ENCODE data around the gene SESN1. TPM values are rescaled to one million over a fixed set of nuclear protein-coding genes. Genes with fewer than 3 reads are reported as not detected.
A peak's percentile ranks its signal among the peaks of the same experiment; 100 is the strongest.

The SESN1 gene
- total RNA-seq, 1 experiment from 2014 or later: 4.2 TPM

DNA sequence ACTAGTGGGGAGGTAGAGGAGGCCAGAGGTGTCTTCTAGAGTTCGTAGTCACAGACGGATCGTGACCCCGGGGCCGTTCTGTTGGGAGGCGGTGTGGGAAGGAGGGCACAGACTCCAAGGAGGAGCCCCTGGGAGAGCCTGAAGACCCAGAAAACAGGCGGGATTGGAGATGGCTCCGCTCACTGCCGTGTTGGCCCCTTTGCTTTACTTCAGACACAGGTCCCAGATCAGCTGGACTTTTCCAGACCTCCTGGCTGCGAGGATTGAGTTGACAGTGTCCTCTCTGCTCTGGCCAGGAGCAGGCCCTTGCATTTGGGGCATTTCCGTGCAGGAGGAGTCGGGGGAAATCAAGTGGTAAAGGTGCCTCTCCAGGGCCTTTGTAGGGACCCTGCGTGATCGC lies 133.6 kb downstream of the SESN1 start:
- DNase-seq (ENCODE audit: low read depth): no peak

- DNase-seq (ENCODE audit: low read depth): no peak
These were observed 134.0 kb downstream of the SESN1 start for GRCh38 chr6:108960601-108961000.

- DNase-seq (ENCODE audit: low read depth): no peak
These were observed 134.6 kb downstream of the SESN1 start for GRCh38 chr6:108959972-108960582.

DNA sequence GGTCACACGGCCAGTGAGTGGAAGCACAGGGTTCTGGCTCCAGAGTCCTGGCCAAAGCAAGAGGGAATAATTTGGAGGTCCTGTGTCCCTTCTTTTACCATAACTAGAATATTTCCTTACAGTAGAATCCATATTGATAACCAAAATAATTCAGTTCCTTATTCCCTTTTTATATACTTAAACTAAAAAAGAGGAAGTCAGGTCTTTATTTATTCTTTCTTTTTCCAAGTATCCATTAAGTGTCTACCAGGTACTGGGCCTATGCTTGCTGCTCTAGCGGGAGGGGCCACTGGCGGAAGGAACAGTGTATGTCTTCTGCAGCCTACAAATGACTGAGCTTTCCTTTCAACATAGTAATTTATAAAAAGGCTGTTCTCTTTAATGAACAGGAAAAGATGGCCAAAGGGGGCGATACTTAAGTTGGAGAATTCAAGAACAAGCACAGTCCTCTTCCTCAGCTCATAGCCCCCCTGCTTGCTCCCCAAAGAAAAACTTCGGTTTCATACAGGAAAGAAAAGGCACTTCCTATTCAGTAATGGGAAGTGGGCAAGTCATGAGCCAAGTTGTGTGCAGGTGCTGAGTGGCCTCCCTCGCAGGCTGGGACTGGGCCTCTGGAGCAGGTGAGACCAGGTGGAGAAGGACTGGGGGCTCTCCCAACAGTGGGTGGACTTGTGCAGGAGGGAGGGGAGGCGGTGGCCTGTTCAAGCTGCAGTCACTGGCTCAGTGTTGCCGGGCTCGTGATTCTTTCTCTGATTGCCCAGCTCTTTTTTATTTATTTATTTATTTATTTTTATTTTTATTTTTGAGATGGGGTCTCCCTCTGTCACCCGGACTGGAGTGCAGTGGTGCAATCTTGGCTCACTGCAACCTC lies 135.5 kb downstream of the SESN1 start:
- DNase-seq (ENCODE audit: low read depth): no peak

DNA sequence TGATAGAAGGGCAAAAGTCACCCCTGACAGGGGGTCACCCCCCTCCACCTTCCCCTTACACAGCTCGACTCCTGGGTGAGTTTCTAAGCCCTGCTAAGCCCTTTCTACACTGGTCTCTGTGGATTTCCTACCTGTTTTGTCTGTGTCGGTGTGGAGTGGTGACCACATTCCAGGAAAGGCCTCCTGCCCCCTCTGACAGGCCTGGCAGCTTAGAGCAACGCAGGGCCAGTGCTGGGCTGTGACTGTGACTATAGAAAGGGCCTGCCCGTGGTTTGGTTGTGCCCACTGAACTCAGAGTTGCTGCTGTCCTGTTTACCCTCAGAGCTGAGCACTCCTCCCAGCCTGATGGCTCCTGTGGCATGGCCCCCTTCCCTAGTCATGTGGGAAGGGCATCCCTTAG lies 137.4 kb downstream of the SESN1 start:
- no peak for DNase-seq (ENCODE audit: low read depth)

DNA sequence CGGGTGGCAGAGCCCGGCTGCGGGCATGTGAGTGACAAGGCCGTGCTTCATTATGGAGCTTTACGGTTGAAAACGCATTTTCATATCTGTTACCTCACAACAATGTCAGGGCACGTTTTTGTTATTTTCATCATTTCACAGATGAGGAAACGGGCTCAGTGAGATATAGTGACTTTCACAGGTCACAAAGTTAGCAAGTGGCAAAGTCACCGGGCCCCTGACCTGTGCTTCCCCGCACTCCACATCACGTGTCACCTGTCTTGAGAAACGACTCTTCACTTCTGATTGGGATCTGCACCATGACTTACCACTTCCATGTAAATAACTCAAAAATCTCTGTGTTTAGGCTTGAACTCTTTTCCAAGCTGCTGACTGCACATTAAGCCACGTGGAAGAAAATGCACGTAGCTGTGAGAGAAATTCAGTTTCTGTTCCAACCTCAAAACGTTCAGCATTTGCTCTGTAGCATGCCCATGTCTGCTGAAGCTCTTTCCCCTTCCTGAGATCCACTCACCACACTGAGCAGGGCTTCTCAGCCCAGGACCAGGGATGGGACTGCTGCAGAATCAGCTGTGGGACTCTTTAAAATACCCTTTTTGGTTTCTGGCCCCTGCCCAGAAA lies 139.2 kb downstream of the SESN1 start:
- DNase-seq (ENCODE audit: low read depth): no peak

DNA sequence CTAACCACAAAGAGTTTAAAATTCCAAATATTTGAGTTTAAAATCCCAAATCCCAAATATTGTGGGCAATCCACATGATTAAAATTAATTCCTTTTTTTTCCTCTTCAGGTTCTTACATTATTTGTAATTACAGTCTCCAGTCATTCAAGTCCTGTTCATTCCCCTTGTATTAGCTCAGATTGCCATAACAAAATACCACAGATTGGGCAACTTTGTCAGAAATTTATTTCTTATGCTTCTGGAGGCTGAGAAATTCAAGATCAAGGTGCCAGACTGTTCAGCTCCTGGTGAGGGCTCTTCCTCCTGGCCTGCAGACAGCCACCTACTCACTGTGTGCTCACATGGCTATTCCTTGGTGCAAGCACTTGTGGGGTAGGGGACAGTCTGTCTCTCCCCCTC lies 141.0 kb downstream of the SESN1 start:
- no peak for DNase-seq (ENCODE audit: low read depth)

DNA sequence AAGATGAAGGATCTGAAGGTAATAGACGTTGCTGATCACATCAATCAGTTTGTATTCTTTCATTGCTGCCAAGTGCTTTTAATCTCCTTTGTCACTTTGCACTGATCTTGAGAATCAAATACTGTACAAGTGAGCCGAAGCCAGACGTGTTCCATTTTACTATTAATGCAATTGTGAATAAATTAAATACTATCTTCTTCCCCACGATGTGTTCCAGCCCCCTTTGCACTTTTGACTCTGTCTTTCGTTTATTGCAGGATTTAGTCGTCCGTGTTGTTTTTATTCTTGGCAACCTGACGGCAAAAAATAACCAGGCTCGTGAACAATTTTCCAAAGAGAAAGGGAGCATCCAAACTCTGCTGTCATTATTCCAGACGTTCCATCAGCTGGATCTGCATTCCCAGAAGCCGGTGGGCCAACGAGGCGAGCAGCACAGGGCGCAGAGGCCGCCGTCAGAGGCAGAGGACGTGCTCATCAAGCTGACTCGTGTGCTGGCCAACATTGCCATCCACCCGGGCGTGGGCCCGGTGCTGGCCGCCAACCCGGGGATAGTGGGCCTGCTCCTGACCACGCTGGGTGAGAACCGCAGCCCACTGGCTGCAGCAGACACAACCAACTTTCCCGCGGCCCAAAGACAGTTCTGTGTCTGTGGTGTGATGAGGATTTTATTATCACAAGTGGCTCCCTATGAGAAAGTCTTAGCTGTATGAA lies 141.7 kb downstream of the SESN1 start:
- no peak for DNase-seq (ENCODE audit: low read depth)

DNA sequence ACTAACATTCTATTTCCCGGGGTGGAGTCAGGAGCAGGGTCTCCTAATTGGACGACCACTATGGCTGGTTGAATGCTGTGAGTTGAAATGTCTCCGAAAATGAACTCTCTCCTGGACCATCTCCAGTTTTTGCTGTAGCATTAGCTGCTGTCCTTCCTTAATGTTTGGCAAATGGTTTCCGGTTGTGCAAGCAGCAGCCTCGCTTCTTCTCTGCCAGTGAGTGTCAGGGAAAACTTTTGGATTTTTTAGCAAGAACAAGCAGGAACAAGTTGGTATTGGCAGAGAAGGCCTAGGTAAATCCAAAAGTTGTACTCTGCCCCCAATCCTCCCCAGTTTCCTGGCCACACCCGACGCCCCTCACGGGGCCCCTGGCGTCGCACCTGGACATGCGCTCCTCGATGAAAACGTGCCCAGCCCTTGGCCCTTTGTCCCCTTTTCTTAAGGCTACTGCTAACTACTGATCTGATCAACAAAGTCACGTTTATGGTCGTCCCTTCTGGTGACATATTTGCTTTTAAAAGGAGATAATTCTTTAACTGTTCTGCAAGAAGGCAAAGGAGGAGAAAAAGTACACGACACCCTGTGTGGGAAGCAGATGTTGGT lies 143.2 kb downstream of the SESN1 start:
- no peak for DNase-seq (ENCODE audit: low read depth)

- no peak for DNase-seq (ENCODE audit: low read depth)
These were observed 146.4 kb downstream of the SESN1 start for GRCh38 chr6:108948181-108948661.

- DNase-seq (ENCODE audit: low read depth): no peak
These were observed 147.4 kb downstream of the SESN1 start for GRCh38 chr6:108947114-108947854.

- no peak for DNase-seq (ENCODE audit: low read depth)
These were observed 148.0 kb downstream of the SESN1 start for GRCh38 chr6:108946695-108947094.

DNA sequence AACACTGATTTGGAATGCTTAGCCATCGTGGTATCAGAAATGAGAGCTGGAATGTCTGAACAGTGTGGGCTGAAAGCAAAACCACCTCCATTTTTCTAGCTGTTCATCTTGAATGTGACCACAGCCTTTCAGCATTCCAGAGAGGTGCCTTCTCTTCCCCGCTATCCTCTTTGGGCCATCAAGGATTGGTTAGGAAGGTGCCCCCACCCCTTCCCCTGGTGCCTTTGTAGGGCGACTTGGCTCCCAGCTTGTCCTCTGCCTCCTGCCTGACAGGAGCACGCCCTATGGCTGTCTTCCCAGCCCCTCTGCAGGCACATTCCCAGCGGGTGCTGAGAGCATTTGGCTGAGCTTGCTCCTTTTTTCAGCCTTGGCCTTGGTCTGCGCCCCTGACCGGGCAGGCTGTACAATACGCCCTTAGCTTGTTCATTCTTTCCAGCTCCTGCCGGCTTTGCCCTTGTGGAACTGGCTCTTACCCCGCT lies 148.9 kb downstream of the SESN1 start:
- DNase-seq (ENCODE audit: low read depth): no peak

DNA sequence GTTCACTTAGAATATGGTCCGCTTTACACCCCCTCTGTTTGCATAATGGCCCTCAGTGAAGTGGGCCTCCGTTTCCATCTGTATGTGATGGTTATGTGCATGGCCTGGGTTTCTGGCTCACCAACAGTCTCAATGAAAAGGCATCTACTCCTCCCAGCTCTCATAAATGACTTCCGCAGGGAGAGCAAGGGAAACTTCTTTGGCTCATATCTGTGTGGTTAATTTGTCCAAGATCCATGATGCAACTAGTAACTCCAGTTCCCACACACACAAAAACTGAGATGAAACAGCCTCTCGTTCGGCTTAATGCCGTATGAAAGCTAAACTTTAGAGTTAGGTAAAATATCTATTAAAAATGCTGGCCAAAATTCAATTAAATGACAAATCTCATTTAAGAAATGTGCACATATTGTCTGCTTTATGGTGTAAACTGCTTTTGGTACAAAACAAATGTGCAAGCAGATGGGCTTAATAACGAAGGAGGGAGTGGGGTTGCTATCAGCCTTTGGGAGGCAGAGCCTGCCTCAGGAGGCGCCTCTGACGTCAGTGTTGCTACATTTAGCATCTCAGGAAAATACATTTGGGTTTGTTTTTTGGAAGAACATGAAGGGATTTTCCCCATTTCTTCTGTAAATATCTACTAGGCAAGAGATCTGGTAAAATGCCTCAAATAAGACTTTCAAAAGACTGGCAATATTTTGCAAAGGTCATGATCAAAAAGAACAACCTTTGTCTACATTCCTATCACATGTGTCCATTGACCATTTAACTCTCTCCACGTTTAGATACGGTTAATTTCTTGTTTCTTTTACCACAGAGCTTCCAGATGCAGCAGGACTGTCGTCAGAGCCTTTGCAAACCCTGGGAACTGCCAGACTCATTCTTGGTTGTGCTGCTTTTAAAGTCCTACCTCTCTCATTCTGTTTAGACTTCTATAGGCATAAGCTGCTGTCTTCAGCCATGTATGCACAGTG lies 149.7 kb downstream of the SESN1 start:
- peak; percentile 48 for DNase-seq (ENCODE audit: low read depth)

DNA sequence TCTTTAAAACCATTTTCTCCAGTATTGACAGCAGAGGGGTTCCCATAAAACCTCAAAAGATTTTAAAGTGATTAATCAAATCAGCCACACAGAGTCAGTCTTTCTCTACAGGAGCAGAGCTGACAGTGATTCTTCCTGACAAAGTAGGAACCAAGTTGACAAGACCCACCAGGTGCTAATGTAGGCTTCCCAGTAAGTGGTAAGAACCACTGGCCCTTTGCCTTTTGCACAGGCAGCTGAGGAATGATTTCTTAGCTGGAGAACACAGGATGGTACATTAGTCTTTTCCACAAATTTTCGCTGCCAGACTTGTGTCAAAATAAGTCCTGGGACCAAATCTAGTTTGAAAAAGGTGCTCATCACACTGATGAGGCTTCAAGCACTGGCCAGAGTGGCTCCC lies 150.6 kb downstream of the SESN1 start:
- no peak for DNase-seq (ENCODE audit: low read depth)

GRCh38 chr6:108942556-108943492 lies 151.8 kb downstream of the SESN1 start:
- DNase-seq (ENCODE audit: low read depth): no peak

- DNase-seq (ENCODE audit: low read depth): no peak
These were observed 152.8 kb downstream of the SESN1 start for GRCh38 chr6:108941859-108942258.

- DNase-seq (ENCODE audit: low read depth): no peak
These were observed 153.4 kb downstream of the SESN1 start for GRCh38 chr6:108941281-108941680.

All from Daoy (cell line).